NCI-H1436 (cell line): ENCODE results near the gene IGSF3.
A peak's percentile ranks its signal among the peaks of the same experiment; 100 is the strongest.

Source experiments
- DNase-seq: peaks from one replicate; lab custom pipeline; 2025; lab: John Stamatoyannopoulos, UW

IGSF3 gene

DNA sequence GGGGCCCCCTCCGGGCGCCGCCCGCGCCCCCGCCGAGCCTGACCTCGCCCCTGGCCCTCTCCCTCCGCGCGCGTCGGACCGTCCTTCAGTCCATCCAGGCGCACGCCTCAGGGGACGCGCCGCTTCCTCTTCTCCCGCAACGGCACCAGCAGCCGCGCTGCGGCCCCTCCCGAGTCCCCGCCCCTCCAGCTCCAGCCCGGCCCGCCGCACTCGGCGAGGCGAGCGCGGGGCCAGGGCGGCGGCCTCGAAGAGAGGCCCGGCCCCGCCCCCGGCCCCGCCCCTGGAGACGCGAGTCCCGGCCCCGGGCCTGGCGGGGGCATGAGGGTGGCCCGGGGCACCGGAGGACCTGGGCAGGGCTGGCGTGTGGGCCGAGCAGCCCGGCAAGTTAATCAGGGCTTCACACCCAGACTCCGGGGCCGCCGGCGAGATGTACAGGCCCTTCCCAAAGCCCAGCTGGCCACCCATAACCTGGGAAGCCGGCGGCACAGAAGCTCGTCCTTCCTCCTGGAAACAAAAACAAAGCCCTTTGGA, at the start of gene IGSF3:
Gene IGSF3, minus strand, starts transcription at position 159 of the 531 bp plus-strand sequence. CDS start 1,407 bp downstream, outside the sequence.
- peak; percentile 72 for DNase-seq

GRCh38 chr1:116717318-116717717, 49.8 kb upstream of the IGSF3 start:
- DNase-seq: no peak

- no peak for DNase-seq
These were observed 48.9 kb upstream of the IGSF3 start for GRCh38 chr1:116716391-116716790.

DNA sequence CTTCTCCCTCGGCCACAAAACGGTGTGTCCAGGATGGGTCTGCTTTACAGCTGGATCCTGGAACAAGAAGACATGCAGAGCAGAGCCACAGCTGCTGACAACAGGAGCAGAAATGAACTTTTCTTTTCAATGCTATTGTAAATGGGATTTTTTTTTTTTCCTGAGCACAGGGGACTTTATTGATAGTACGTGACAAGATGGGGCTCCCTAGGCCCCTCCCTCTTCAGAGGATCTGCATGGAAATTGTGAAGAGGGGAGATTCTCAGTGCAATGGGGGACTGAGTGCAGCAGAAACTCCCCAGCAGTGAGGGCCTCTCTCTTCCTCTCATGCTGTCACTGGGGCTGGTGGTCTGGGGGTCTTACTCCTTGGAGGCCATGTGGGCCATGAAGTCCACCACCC, 45.9 kb upstream of the IGSF3 start:
- DNase-seq: no peak

DNA sequence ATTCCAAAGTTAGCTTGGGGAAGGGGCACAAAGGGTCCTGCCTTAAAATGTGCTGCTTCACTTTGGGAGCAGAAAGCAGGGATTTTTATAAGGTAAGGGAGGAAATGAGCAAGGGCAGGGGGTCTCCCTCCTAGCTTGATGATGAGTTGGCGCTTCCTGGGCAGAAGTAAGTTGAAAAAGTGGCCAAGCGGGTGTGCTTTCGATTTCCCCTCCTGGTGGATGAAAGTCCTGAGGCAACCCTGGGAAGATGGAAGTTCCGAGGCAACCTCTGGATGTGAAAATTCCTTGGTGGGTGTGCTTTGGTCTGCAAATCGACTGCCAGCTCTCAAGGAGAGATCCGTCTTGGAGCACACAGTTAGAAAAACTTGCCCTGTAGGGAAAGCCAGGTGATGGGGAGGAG, 45.0 kb upstream of the IGSF3 start:
- DNase-seq: no peak

DNA sequence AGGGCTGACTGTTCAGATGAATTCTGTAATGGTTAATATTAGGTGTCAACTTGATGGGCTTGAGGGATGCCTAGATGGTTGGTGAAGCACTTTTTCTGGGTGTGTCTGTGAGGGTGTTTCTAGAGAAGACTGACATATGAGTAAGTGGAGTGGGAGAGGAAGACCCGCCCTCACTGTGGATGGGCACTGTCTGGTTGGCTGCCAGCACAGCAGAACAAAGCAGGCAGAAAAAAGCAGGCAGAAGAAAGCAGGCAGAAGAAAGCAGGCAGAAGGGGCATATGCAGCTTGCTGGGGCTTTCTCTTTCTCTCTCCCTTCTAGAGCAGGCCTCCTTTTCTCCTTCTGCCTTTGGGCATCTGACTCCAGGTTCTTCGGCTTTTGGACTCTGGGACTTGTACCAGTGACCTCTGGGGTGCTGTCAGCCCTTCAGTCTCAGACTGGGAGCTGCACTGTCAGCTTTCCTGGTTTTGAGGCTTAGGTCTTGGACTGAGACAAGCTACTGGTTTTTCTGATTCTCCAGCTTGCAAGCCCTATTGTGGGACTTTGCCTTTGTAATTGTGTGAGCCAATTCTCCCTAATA, 43.8 kb upstream of the IGSF3 start:
- peak; percentile 12 for DNase-seq

- DNase-seq: peak; percentile 11
These were observed 43.1 kb upstream of the IGSF3 start for GRCh38 chr1:116710420-116711262.

GRCh38 chr1:116709666-116710167, 42.2 kb upstream of the IGSF3 start:
- no peak for DNase-seq

GRCh38 chr1:116708255-116708900, 40.8 kb upstream of the IGSF3 start:
- DNase-seq: no peak

DNA sequence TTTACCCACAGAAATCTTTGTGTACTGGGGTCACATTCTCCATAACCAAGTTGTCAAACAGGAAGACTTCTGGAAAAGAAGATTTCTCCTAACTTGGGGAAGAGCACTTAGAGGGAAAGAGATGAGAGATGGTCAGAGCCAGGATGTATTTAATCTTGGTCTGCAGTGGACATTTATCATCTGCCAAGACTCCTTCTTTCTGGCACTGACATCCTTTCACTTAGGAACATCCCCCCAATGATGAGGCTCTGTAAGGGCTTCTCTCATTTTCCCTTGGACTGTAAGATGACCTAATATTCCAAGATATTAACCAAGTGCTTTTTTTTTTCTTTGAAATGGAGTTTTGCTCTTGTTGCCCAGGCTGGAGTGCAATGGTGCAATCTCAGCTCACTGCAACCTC, 39.3 kb upstream of the IGSF3 start:
- no peak for DNase-seq

DNA sequence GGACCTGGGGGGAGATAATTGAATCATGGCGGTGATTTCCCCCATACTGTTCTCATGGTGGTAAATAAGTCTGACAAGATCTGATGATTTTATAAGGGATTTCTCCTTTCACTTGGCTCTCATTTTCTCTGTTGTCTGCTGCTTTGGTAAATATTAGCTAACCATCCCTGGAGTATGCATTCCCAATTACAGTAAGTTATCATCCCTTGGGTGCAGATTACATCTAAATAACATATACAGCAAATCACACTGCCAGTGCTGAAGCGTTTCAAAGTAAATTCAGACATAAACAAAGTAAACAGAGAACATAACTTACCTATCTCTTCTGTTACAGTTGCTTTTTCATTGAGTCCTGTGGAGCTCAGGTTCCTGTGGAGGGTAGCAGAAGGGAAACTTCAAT, 38.6 kb upstream of the IGSF3 start:
- no peak for DNase-seq

DNA sequence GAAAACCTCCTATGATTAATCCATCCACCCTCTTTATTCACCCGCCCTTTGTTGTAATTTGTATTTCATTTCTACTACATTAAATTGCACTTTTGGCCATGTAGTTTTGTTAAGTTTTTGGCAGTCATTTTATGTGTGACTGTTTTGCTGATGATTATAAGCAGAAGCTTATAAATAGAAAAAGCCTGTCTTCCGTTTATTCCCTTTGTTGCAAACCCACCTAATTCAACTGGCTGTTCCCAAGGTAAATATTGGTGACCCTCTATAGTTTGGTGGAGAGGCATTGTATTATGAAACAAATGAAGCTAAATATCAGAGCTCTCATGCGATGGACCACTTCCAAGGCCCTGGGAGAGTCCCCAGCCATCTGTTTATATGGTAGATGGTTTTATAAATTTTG, 36.7 kb upstream of the IGSF3 start:
- no peak for DNase-seq

- no peak for DNase-seq
These were observed 32.1 kb upstream of the IGSF3 start for GRCh38 chr1:116699605-116700004.

- DNase-seq: no peak
These were observed 30.7 kb upstream of the IGSF3 start for GRCh38 chr1:116698244-116698595.

DNA sequence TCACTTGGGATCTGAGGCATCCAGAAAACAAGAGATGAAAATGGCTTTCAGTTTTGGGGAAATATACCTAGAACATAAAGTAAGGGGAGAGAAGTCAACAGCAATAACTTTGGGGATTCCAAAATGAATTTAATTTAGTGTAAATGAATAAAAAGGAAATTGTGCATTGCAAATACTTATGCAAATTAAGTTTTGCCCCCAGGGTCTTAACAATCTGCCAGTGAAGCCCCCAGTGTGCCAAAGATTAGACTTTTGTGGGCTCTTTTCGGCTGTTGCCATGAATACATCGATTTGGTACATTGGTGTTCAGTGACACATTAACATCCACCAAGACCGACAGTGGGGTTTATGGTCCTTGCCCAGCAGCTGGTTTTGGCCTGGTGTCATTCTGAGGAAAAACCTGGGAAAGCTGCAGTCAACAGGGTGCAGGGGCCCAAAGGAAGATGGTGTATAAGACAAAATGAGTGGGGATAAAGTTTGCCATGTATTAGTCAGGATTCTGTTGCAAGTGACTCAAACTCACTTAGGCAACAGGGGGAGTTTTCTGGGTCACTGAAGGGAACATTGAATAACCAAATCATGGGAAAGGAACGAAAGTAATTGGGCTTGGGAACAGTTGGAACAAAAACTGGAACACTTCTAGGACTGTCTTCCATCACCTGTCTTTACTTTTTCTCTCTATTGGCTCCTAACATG, 30.2 kb upstream of the IGSF3 start:
- no peak for DNase-seq

GRCh38 chr1:116694524-116694923, 27.0 kb upstream of the IGSF3 start:
- DNase-seq: no peak

GRCh38 chr1:116693759-116694480, 26.4 kb upstream of the IGSF3 start:
- DNase-seq: no peak

GRCh38 chr1:116692879-116693278, 25.3 kb upstream of the IGSF3 start:
- no peak for DNase-seq

- DNase-seq: no peak
These were observed 23.4 kb upstream of the IGSF3 start for GRCh38 chr1:116690849-116691406.

- DNase-seq: no peak
These were observed 22.9 kb upstream of the IGSF3 start for GRCh38 chr1:116690396-116690848.

GRCh38 chr1:116686723-116687352, 19.3 kb upstream of the IGSF3 start:
- DNase-seq: no peak
